Breast epithelium (tissue), 3 donors: ENCODE results near the gene SLC35F3.

Experiments used
- POLR2A ChIP-seq: fragments of 450-650 bp; IDR thresholded peaks from one replicate; pipeline ENCODE4 v1.6.1; 2016; ENCODE audit warnings: antibody characterized with exemption, mild to moderate bottlenecking, moderate library complexity
- POLR2AphosphoS5 ChIP-seq, 3 donors: sonication (generic); formaldehyde crosslinking; IDR thresholded peaks; one replicate each; pipeline ENCODE4 v1.6.1; 2017; ENCODE audit warnings: antibody characterized with exemption in 3 of 3
- TF ChIP-seq, protein P1 (sequence below), 3 donors: fragments of 450-650 bp; IDR thresholded peaks; one replicate each; pipeline ENCODE4 v1.5.1; 2016 to 2017; ENCODE audit warnings: antibody characterized with exemption in 3 of 3, mild to moderate bottlenecking in 3 of 3, moderate library complexity in 3 of 3

DNA sequence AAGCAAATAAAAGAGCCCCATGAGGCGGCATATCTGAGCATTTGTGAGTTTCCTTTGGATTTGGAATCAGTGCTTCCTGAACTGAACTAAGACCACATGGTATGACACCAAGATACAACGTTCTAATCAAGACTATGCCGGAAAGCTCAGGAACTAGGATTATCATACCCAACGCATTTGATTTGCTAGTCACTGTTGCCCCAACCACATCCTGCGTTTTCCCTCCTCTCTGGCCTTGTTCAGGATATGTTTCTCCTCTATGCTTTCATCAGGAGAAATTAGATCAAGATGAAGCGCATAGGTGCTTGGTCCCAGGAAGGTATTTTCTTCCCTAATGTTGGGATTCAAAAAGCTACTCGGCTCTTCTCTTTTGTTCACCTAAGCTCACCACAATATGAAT is 79.3 kb downstream of the SLC35F3 start:
- TF ChIP-seq POLR2A (no peak), POLR2AphosphoS5 (IDR thresholded peaks at IDR 0.05) (no peak)
- TF ChIP-seq, protein P1, sequence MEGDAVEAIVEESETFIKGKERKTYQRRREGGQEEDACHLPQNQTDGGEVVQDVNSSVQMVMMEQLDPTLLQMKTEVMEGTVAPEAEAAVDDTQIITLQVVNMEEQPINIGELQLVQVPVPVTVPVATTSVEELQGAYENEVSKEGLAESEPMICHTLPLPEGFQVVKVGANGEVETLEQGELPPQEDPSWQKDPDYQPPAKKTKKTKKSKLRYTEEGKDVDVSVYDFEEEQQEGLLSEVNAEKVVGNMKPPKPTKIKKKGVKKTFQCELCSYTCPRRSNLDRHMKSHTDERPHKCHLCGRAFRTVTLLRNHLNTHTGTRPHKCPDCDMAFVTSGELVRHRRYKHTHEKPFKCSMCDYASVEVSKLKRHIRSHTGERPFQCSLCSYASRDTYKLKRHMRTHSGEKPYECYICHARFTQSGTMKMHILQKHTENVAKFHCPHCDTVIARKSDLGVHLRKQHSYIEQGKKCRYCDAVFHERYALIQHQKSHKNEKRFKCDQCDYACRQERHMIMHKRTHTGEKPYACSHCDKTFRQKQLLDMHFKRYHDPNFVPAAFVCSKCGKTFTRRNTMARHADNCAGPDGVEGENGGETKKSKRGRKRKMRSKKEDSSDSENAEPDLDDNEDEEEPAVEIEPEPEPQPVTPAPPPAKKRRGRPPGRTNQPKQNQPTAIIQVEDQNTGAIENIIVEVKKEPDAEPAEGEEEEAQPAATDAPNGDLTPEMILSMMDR (IDR thresholded peaks at IDR 0.05), result no peak
